ENCODE measurements around the gene SLC66A2. TPM values are rescaled to one million over a fixed set of nuclear protein-coding genes. Genes with fewer than 3 reads are reported as not detected.
"Not testable (repeated sequence)": the region's sequence is repeated elsewhere in the genome, so short reads cannot be mapped to it uniquely, and the experiment has no call there.

Gene SLC66A2
- total and polyA plus RNA-seq, 7 donors = 27.3 to 59.4 (median 33.2) TPM

DNA sequence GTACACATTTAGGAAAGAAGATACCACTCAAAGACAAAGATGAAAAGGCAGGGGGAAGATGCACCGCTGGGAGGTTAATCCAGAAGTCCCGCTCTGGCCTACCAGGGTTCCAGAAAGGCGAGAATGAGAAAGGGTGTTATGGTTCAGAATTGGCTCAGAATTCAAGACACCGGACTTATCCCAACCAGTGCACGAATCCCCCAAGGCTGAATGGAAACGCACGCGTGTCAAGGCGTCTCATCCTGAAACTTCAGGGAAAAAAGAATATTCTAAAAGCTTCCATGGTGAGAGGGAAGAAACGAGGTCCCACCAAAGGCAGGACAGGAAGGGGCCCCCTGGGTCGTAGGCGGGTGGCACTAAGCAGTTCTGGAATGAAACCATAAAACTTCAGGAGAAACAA, 71.9 kb downstream of the SLC66A2 start:
- no peaks in the 10 kb centered on the region for H3K36me3 ChIP-seq
- TF ChIP-seq EP300 (IDR thresholded peaks at IDR 0.05) = no peak
- TF ChIP-seq POLR2A (IDR thresholded peaks at IDR 0.05) = no peak
- TF ChIP-seq, protein P1, sequence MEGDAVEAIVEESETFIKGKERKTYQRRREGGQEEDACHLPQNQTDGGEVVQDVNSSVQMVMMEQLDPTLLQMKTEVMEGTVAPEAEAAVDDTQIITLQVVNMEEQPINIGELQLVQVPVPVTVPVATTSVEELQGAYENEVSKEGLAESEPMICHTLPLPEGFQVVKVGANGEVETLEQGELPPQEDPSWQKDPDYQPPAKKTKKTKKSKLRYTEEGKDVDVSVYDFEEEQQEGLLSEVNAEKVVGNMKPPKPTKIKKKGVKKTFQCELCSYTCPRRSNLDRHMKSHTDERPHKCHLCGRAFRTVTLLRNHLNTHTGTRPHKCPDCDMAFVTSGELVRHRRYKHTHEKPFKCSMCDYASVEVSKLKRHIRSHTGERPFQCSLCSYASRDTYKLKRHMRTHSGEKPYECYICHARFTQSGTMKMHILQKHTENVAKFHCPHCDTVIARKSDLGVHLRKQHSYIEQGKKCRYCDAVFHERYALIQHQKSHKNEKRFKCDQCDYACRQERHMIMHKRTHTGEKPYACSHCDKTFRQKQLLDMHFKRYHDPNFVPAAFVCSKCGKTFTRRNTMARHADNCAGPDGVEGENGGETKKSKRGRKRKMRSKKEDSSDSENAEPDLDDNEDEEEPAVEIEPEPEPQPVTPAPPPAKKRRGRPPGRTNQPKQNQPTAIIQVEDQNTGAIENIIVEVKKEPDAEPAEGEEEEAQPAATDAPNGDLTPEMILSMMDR (IDR thresholded peaks at IDR 0.05) = no peak
- TF ChIP-seq POLR2AphosphoS5 (IDR thresholded peaks at IDR 0.05) = no peak
- H3K9me3 ChIP-seq = no peaks in the 10 kb centered on the region
- no peak for DNase-seq
- 90 to 91% methylated on average over 12 of the region's 12 CpGs for WGBS, 2 donors
- H3K27me3 ChIP-seq = peaks cover 0 to 30% (median 9%) of the 10 kb centered on the region in 3 donors
- intact Hi-C loops (cut with DNase I) = no loop called here
- no peak overlapping the region for H3K4me3 ChIP-seq
- H3K4me1 ChIP-seq = no peaks in the 10 kb centered on the region
- H3K27ac ChIP-seq = no peak overlapping the region

DNA sequence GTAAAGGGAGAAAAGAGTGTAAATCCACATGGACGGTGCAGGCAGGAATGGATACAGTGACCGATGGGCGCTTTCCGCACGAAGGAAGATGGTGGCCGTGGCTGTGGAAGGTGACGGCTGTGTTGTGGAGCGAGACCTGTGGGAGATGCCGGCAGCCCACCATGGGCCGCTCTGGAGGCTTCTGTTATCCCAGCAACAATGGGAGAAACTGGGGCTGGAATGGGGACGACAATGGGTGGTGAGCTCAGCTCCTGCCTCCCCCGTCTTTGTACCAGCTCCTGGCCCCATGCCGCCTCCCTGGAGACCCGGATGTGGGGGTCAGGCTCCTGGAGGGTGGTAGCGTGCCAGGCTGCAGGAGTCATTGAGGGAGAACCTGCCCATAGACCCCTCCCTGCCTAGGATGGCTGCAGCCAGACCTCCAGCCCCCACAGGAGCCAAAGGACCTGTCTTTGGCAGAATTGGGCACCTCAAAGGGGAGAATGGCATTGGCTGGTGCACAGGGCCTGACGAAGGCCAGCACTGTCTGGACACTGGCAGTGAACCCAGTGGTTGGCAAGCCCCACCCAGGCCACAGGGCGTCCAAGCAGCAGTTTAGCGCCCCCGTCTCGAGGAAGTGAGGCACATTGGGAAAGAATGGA, 72.6 kb downstream of the SLC66A2 start:
- TF ChIP-seq POLR2AphosphoS5 (IDR thresholded peaks at IDR 0.05) (no peak), EP300 (IDR thresholded peaks at IDR 0.05) (no peak), POLR2A (IDR thresholded peaks at IDR 0.05) (no peak)
- TF ChIP-seq, protein P1 (IDR thresholded peaks at IDR 0.05) = no peak
- WGBS, 2 donors = 88 to 92% methylated on average over 20 of the region's 20 CpGs
- Histone ChIP-seq H3K27me3 (peaks cover 0 to 36% (median 12%) of the 10 kb centered on the region in 3 donors), H3K27ac (no peak overlapping the region), H3K36me3 (no peaks in the 10 kb centered on the region), H3K9me3 (no peaks in the 10 kb centered on the region), H3K4me3 (no peak overlapping the region), H3K4me1 (no peaks in the 10 kb centered on the region)
- no peak for DNase-seq
- intact Hi-C loops (cut with DNase I) = no loop called here

DNA sequence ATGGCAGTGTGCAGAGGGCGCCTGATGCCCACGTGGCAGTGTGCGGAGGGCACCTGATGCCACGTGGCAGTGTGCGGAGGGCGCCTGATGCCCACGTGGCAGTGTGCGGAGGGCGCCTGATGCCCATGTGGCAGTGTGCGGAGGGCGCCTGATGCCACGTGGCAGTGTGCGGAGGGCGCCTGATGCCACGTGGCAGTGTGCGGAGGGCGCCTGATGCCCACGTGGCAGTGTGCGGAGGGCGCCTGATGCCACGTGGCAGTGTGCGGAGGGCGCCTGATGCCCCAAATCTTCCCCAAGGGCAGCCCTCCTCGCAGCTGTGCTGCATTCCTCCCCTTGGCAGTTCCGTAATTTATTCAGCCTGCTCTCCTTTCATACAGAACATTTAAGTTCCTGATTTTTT, 73.2 kb downstream of the SLC66A2 start:
- H3K9me3 ChIP-seq; intact Hi-C loops (cut with DNase I); H3K4me3 ChIP-seq; H3K27ac ChIP-seq; H3K36me3 ChIP-seq; H3K4me1 ChIP-seq; DNase-seq: not testable (repeated sequence)
- H3K27me3 ChIP-seq = peaks cover 0 to 42% (median 18%) of the 10 kb centered on the region in 3 donors
- whole genome bisulfite sequencing, 2 donors = 93 to 95% methylated on average over 25 of the region's 25 CpGs

- Histone ChIP-seq H3K27me3 (peaks cover 0 to 50% (median 24%) of the 10 kb centered on the region in 3 donors), H3K4me1 (no peaks in the 10 kb centered on the region), H3K4me3 (no peak overlapping the region), H3K36me3 (no peaks in the 10 kb centered on the region), H3K9me3 (no peaks in the 10 kb centered on the region), H3K27ac (no peak overlapping the region)
- intact Hi-C loops (cut with DNase I) = no loop called here
- TF ChIP-seq, protein P1 (IDR thresholded peaks at IDR 0.05) = no peak
- TF ChIP-seq POLR2AphosphoS5 (IDR thresholded peaks at IDR 0.05) = no peak
- TF ChIP-seq POLR2A (IDR thresholded peaks at IDR 0.05) = no peak
- WGBS, 2 donors = 52 to 60% methylated on average over 38 of the region's 38 CpGs
- DNase-seq = no peak
These were observed 74.0 kb downstream of the SLC66A2 start for GRCh38 chr18:79877163-79878091.

GRCh38 chr18:79876497-79876896, 75.0 kb downstream of the SLC66A2 start:
- Histone ChIP-seq H3K36me3 (no peaks in the 10 kb centered on the region), H3K27ac (no peak overlapping the region), H3K4me1 (no peaks in the 10 kb centered on the region), H3K27me3 (peaks cover 0 to 56% (median 29%) of the 10 kb centered on the region in 3 donors), H3K4me3 (no peak overlapping the region), H3K9me3 (no peaks in the 10 kb centered on the region)
- intact Hi-C loops (cut with DNase I) = no loop called here
- 75 to 87% methylated on average over 16 of the region's 16 CpGs for WGBS, 2 donors
- no peak for DNase-seq
- no peak for TF ChIP-seq POLR2AphosphoS5 (IDR thresholded peaks at IDR 0.05)
- TF ChIP-seq, protein P1 (IDR thresholded peaks at IDR 0.05) = no peak
- no peak for TF ChIP-seq POLR2A (IDR thresholded peaks at IDR 0.05)
- TF ChIP-seq EP300 (IDR thresholded peaks at IDR 0.05) = no peak

Data from sigmoid colon (tissue), 7 donors.